GM18498 (cell line): ENCODE measurements around the gene KIAA1328.
"Not testable (repeated sequence)": the region's sequence is repeated elsewhere in the genome, so short reads cannot be mapped to it uniquely, and the experiment has no call there.

Source experiments
- ATAC-seq: cut with Tn5 transposase; IDR thresholded peaks from one replicate; pipeline ENCODE4 v1.9.1; 2021; ENCODE audit warnings: mild to moderate bottlenecking, moderate library complexity; ENCODE audit not compliant: unreplicated experiment

The KIAA1328 gene

GRCh38 chr18:36879796-36880195 lies 50.9 kb downstream of the KIAA1328 start:
- not testable (repeated sequence) for ATAC-seq

GRCh38 chr18:36885981-36886380 lies 57.1 kb downstream of the KIAA1328 start:
- no peak for ATAC-seq

GRCh38 chr18:36887114-36887513 lies 58.2 kb downstream of the KIAA1328 start:
- ATAC-seq: no peak

GRCh38 chr18:36887864-36888263 lies 58.9 kb downstream of the KIAA1328 start:
- ATAC-seq: no peak

- ATAC-seq: no peak
Observed at GRCh38 chr18:36888778-36889177, 59.9 kb downstream of the KIAA1328 start.

- no peak for ATAC-seq
Observed at GRCh38 chr18:36889321-36889720, 60.4 kb downstream of the KIAA1328 start.

GRCh38 chr18:36889742-36890141 lies 60.8 kb downstream of the KIAA1328 start:
- ATAC-seq: no peak

GRCh38 chr18:36890598-36890997 lies 61.7 kb downstream of the KIAA1328 start:
- ATAC-seq: no peak

GRCh38 chr18:36893227-36893626 lies 64.3 kb downstream of the KIAA1328 start:
- no peak for ATAC-seq

- ATAC-seq: no peak
Observed at GRCh38 chr18:36895606-36896005, 66.7 kb downstream of the KIAA1328 start.

GRCh38 chr18:36897253-36897652 lies 68.3 kb downstream of the KIAA1328 start:
- no peak for ATAC-seq

GRCh38 chr18:36899289-36899688 lies 70.4 kb downstream of the KIAA1328 start:
- no peak for ATAC-seq

- no peak for ATAC-seq
Observed at GRCh38 chr18:36900466-36900865, 71.5 kb downstream of the KIAA1328 start.

- ATAC-seq: no peak
Observed at GRCh38 chr18:36901277-36901701, 72.4 kb downstream of the KIAA1328 start.

- no peak for ATAC-seq
Observed at GRCh38 chr18:36903215-36903928, 74.4 kb downstream of the KIAA1328 start.

- no peak for ATAC-seq
Observed at GRCh38 chr18:36905571-36905970, 76.6 kb downstream of the KIAA1328 start.

GRCh38 chr18:36909282-36909681 lies 80.4 kb downstream of the KIAA1328 start:
- not testable (repeated sequence) for ATAC-seq

- ATAC-seq: no peak
Observed at GRCh38 chr18:36912887-36913286, 84.0 kb downstream of the KIAA1328 start.

- ATAC-seq: no peak
Observed at GRCh38 chr18:36917907-36918306, 89.0 kb downstream of the KIAA1328 start.

- no peak for ATAC-seq
Observed at GRCh38 chr18:36929601-36930000, 100.7 kb downstream of the KIAA1328 start.

GRCh38 chr18:36931106-36931505 lies 102.2 kb downstream of the KIAA1328 start:
- no peak for ATAC-seq

- no peak for ATAC-seq
Observed at GRCh38 chr18:36933552-36933951, 104.6 kb downstream of the KIAA1328 start.

GRCh38 chr18:36934884-36935283 lies 106.0 kb downstream of the KIAA1328 start:
- ATAC-seq: no peak
